Measurements from ENCODE around the gene CREB3L1. TPM values are rescaled to one million over a fixed set of nuclear protein-coding genes. Genes with fewer than 3 reads are reported as not detected.

CREB3L1 gene
- total RNA-seq, 2 donors from 2014 or later: 0.14 to 0.61 TPM

Other genes starting within 250 kb of the CREB3L1 start
- 10 to 100 TPM; 53.0 to 54.6 TPM for gene PHF21A, start 156.2 kb upstream of the CREB3L1 start, total RNA-seq
- 100 to 1,000 TPM in 1 of 2 donors, 10 to 100 TPM in 1; 88.0 to 108 TPM for gene DGKZ, start 69.8 kb downstream of the CREB3L1 start, total RNA-seq
- gene MDK, start 104.0 kb downstream of the CREB3L1 start, total RNA-seq: 10 to 100 TPM in 1 of 2 donors, 1 to 10 TPM in 1; 5.8 to 14.8 TPM
- gene CHRM4, start 114.1 kb downstream of the CREB3L1 start, total RNA-seq: under 1 TPM in 1 of 2 donors, not detected in 1; 0.64 TPM

Measured in activated naive CD4-positive, alpha-beta T cell treated with anti-CD3 and anti-CD28 coated beads, Interleukin-2, amount 50 U/mL, for 72 hours (primary cell).